HL-60 (cell line): Measurements from ENCODE around the gene DSG3.

Source experiments
- DNase-seq, 2 experiments: peaks; one replicate each; pipeline ENCODE4 v3.0.0-alpha.2; 2010 to 2020; ENCODE audit warnings: low read depth in 1 of 2, low spot score in 1 of 2
- H3K27ac ChIP-seq: fragments of 250-450 bp; sonication (Bioruptor Pico); replicated peaks from 2 replicates; pipeline ENCODE4 v1.5.1; 2020; ENCODE audit warnings: mild to moderate bottlenecking, moderate library complexity
- H3K27me3 ChIP-seq: fragments of 250-450 bp; sonication (Bioruptor Pico); 2 replicates; pipeline ENCODE4 v1.5.1; 2021; ENCODE audit warnings: mild to moderate bottlenecking, moderate library complexity; ENCODE audit not compliant: insufficient read depth, poor library complexity, severe bottlenecking
- H3K4me3 ChIP-seq: replicated peaks from 2 replicates; pipeline ENCODE4 v1.5.1; 2011; ENCODE audit warnings: mild to moderate bottlenecking, control low read depth, low read length; ENCODE audit not compliant: insufficient read depth
- GABPA ChIP-seq: IDR thresholded peaks from 2 replicates; pipeline ENCODE4 v1.6.1; 2012; ENCODE audit warnings: low read depth
- POLR2AphosphoS5 ChIP-seq: IDR thresholded peaks from 2 replicates; pipeline ENCODE4 v1.6.1; 2012; ENCODE audit warnings: low read depth
- REST ChIP-seq: IDR thresholded peaks from 2 replicates; pipeline ENCODE4 v1.6.1; 2012; ENCODE audit warnings: low read depth; ENCODE audit not compliant: insufficient replicate concordance
- SPI1 ChIP-seq: IDR thresholded peaks from 2 replicates; pipeline ENCODE4 v1.6.1; 2012; ENCODE audit warnings: low read depth, mild to moderate bottlenecking, borderline replicate concordance
- TF ChIP-seq, protein P1 (sequence below): IDR thresholded peaks from one replicate; pipeline ENCODE4 v1.5.1; 2011; ENCODE audit warnings: low read length, control low read depth, inconsistent platforms; ENCODE audit not compliant: insufficient read depth

DSG3 gene

GRCh38 chr18:31454066-31454708 is 6.6 kb downstream of the DSG3 start:
- H3K4me3 ChIP-seq: no peak overlapping the region
- H3K27ac ChIP-seq: no peak overlapping the region
- TF ChIP-seq, protein P1, sequence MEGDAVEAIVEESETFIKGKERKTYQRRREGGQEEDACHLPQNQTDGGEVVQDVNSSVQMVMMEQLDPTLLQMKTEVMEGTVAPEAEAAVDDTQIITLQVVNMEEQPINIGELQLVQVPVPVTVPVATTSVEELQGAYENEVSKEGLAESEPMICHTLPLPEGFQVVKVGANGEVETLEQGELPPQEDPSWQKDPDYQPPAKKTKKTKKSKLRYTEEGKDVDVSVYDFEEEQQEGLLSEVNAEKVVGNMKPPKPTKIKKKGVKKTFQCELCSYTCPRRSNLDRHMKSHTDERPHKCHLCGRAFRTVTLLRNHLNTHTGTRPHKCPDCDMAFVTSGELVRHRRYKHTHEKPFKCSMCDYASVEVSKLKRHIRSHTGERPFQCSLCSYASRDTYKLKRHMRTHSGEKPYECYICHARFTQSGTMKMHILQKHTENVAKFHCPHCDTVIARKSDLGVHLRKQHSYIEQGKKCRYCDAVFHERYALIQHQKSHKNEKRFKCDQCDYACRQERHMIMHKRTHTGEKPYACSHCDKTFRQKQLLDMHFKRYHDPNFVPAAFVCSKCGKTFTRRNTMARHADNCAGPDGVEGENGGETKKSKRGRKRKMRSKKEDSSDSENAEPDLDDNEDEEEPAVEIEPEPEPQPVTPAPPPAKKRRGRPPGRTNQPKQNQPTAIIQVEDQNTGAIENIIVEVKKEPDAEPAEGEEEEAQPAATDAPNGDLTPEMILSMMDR: no peak
- no peak for TF ChIP-seq REST
- TF ChIP-seq GABPA: no peak
- no peak for TF ChIP-seq SPI1
- no peak for TF ChIP-seq POLR2AphosphoS5
- DNase-seq: no peak
- no peaks in the 10 kb centered on the region for H3K27me3 ChIP-seq

DNA sequence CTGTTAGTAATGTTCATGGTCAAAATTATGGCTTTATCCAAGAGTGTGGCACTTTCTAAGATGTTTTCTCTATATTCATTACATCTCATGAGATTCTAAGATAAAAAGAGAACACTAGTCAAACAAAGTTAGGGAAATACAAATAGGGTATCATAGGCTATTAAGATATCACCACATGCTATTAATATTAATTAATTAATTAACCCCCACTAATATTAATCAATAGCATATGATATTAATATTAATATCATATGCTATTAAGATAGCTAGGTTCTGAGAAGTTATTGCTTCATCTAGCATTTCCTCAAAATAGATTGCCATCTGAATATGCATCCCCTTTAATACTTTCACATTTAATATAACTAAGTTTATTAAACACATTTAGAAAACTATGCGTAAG is 22.1 kb downstream of the DSG3 start:
- TF ChIP-seq REST (no peak), POLR2AphosphoS5 (no peak), SPI1 (no peak), GABPA (no peak)
- TF ChIP-seq, protein P1: no peak
- H3K4me3 ChIP-seq: no peak overlapping the region
- no peak overlapping the region for H3K27ac ChIP-seq
- H3K27me3 ChIP-seq: no peaks in the 10 kb centered on the region
- no peak for DNase-seq

GRCh38 chr18:31478688-31479087 is 31.1 kb downstream of the DSG3 start:
- DNase-seq: no peak
- H3K4me3 ChIP-seq: no peak overlapping the region
- no peak for TF ChIP-seq GABPA
- no peak for TF ChIP-seq REST
- TF ChIP-seq POLR2AphosphoS5: no peak
- TF ChIP-seq, protein P1: no peak
- no peak for TF ChIP-seq SPI1
- peaks cover 14% of the 10 kb centered on the region for H3K27me3 ChIP-seq
- H3K27ac ChIP-seq: no peak overlapping the region
